Neural crest cell (in vitro differentiated cells): Measurements from ENCODE around the gene PSD. TPM values are rescaled to one million over a fixed set of nuclear protein-coding genes. Genes with fewer than 3 reads are reported as not detected.
A peak's percentile ranks its signal among the peaks of the same experiment; 100 is the strongest.

Source experiments
- DNase-seq: peaks from one replicate; pipeline ENCODE4 v3.0.0; 2021; ENCODE audit warnings: low read depth, mixed read lengths, low spot score
- H3K27ac Mint-ChIP-seq: one replicate; pipeline ENCODE4 v1.8.0; 2021; ENCODE audit warnings: mild to moderate bottlenecking, mixed read lengths; ENCODE audit not compliant: unreplicated experiment
- H3K27me3 Mint-ChIP-seq: 2 replicates; pipeline ENCODE4 v1.8.0; 2021; ENCODE audit warnings: low read depth, mild to moderate bottlenecking, mixed read lengths
- H3K36me3 Mint-ChIP-seq: 2 replicates; pipeline ENCODE4 v1.8.0; 2021; ENCODE audit warnings: low read depth, mild to moderate bottlenecking, mixed read lengths
- H3K4me1 Mint-ChIP-seq: 2 replicates; pipeline ENCODE4 v1.8.0; 2021; ENCODE audit warnings: mixed read lengths
- H3K4me3 Mint-ChIP-seq: one replicate; pipeline ENCODE4 v1.8.0; 2021; ENCODE audit warnings: mild to moderate bottlenecking, mixed read lengths
- H3K9me3 Mint-ChIP-seq: 2 replicates; pipeline ENCODE4 v1.8.0; 2021; ENCODE audit warnings: mixed read lengths
- CTCF ChIP-seq: fragments of 200-600 bp; sonication (generic); conservative IDR thresholded peaks from 2 replicates; pipeline ENCODE4 v1.5.0; 2021; ENCODE audit warnings: antibody characterized with exemption, mild to moderate bottlenecking
- total RNA-seq: library from RNA; stranded (reverse); gene quantifications from 2 replicates; pipeline ENCODE4 v1.2.1, GENCODE V29; 2021

Gene PSD
- total RNA-seq, 1 donor from 2014 or later, result 37.4 TPM

- Mint-ChIP-seq H3K36me3 (no peaks in the 10 kb centered on the region), H3K4me1 (peaks cover 34% of the 10 kb centered on the region), H3K27me3 (peaks cover 13% of the 10 kb centered on the region), H3K4me3 (peak overlapping the region; percentile 80), H3K27ac (no peak overlapping the region), H3K9me3 (no peaks in the 10 kb centered on the region)
- no peak for TF ChIP-seq CTCF
- DNase-seq, result peak; percentile 13
Observed at GRCh38 chr10:102462512-102463054, 44.0 kb upstream of the PSD start.

GRCh38 chr10:102461187-102462054, 42.8 kb upstream of the PSD start:
- H3K27ac Mint-ChIP-seq, result peak overlapping the region; percentile 66
- H3K4me1 Mint-ChIP-seq, result peaks cover 34% of the 10 kb centered on the region
- H3K36me3 Mint-ChIP-seq, result no peaks in the 10 kb centered on the region
- peak overlapping the region; percentile 80 for H3K4me3 Mint-ChIP-seq
- DNase-seq, result peak; percentile 81
- TF ChIP-seq CTCF, result no peak
- no peaks in the 10 kb centered on the region for H3K9me3 Mint-ChIP-seq
- H3K27me3 Mint-ChIP-seq, result peaks cover 13% of the 10 kb centered on the region

GRCh38 chr10:102460836-102461186, 42.2 kb upstream of the PSD start:
- TF ChIP-seq CTCF, result no peak
- Mint-ChIP-seq H3K27me3 (peaks cover 13% of the 10 kb centered on the region), H3K4me1 (peaks cover 34% of the 10 kb centered on the region), H3K9me3 (no peaks in the 10 kb centered on the region), H3K4me3 (peak overlapping the region; percentile 80), H3K27ac (peak overlapping the region; percentile 66), H3K36me3 (no peaks in the 10 kb centered on the region)
- no peak for DNase-seq

DNA sequence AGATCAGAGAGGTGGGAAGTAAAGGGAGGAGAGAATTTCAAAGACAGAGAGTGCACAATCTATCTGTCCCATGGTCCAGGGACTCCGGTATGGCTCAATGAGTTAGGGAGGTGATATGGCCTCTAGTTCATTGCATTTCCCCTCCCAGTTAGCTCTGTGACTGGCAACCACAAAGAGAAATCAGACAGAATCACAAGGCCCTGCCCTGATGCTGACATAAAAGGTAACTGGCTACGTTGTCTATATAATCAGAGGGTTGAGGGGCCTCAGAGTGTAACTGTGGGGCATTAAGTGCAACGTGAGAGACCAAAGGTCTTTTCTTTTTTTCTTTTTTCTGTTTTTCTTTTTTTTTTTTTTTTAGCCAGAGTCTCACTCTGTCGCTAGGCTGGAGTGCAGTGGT, 40.1 kb upstream of the PSD start:
- TF ChIP-seq CTCF, result no peak
- peak overlapping the region; percentile 48 for H3K4me3 Mint-ChIP-seq
- peaks cover 29% of the 10 kb centered on the region for H3K4me1 Mint-ChIP-seq
- no peaks in the 10 kb centered on the region for H3K9me3 Mint-ChIP-seq
- peaks cover 13% of the 10 kb centered on the region for H3K27me3 Mint-ChIP-seq
- no peak for DNase-seq
- H3K27ac Mint-ChIP-seq, result no peak overlapping the region
- no peaks in the 10 kb centered on the region for H3K36me3 Mint-ChIP-seq

- Mint-ChIP-seq H3K4me3 (peak overlapping the region; percentile 3), H3K27me3 (peaks cover 12% of the 10 kb centered on the region), H3K4me1 (peaks cover 23% of the 10 kb centered on the region), H3K27ac (no peak overlapping the region), H3K36me3 (no peaks in the 10 kb centered on the region), H3K9me3 (no peaks in the 10 kb centered on the region)
- TF ChIP-seq CTCF, result no peak
- no peak for DNase-seq
Observed at GRCh38 chr10:102457591-102458150, 39.1 kb upstream of the PSD start.
